ENCODE data around the gene IQGAP2.
A peak's percentile ranks its signal among the peaks of the same experiment; 100 is the strongest.

The IQGAP2 gene

DNA sequence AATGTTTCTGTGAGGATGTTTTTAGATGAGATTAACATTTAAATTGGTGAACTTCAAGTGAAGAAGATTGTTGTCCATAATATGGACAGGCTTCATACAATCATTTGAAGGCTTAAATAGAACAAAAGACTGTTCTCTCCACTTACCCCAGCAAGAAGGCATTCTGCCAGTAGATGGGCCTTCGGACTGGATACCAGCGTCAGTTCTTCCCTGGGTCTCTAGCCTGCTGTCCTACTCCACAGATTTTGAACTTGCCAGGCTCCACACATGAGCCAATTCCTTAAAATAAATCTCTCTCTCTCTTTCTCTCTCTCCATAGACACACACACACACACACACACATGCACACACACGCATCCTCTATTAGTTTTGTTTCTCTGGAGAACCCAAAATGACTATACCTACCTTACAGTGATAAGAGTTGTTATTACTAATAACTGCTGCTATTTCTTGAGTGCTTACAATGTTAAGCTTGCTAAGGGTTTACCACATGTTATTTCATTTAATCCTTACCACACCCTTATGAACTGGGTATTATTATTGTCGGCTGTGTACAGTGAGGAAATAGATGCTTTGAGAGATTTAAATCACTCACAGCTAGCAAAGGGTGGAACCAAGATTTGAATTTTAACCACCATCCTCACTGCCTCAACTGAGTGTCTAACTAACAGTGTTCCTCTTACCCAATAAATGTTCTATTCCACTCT is 19.8 kb upstream of the IQGAP2 start:
- no peak for DNase-seq (ENCODE audit: low read depth in 3 of 3)

DNA sequence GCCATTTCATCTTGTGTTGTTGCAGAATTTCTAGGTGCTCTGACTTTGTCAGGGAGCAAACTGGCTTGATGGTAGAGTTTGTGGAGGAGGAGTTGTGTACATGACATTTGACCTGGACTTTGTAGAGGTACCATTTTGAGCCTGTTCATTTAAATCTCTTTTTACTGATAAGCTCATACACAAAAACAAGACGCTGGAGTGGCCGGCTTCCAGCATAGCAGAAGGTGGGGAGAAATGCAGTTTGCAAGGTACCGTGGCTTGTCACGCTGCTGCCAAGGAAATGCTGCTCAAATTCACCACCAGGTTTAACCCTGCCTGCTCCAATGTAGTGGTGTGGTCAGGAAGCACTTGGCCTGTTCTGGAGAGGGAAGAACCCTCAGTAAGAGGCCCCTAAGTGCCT is 18.9 kb upstream of the IQGAP2 start:
- no peak for DNase-seq (ENCODE audit: low read depth in 3 of 3)

DNA sequence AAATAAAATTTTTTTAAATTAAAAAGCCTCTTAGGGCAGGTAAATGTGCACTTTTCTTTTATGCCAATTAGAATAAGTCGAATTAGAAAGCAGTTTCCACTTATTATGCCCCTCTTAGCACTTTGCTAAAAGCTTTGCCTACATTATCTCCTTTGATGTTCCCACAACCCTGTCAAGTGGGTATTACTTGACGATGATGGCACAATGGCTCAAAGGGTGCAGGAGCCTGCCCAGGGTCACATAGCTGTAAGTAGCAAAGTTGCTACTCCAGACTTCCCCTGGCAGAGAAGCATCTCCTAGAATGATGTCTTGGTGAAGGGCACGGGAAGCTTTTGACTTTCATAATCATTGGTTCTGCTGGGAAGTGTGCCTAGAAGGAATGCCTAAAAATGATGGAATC is 18.4 kb upstream of the IQGAP2 start:
- DNase-seq (ENCODE audit: low read depth in 3 of 3): no peak

DNA sequence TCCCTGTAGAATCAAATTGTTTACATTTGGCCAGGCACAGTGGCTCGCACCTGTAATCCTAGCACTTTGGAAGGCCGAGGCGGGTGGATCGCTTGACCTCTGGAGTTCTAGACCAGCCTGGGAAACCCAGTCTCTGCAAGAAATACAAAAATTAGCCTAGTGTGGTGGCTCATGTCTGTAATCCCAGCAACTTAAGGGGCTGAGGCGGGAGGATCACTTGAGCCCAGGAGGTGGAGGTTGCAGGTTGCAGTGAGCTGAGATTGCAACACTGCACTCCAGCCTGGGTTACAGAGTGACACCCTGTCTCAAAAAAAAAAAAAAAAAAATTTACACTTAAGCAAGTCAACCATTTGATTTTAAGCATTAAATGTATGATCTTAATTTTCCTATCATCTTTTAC is 17.5 kb upstream of the IQGAP2 start:
- no peak for DNase-seq (ENCODE audit: low read depth in 3 of 3)

DNA sequence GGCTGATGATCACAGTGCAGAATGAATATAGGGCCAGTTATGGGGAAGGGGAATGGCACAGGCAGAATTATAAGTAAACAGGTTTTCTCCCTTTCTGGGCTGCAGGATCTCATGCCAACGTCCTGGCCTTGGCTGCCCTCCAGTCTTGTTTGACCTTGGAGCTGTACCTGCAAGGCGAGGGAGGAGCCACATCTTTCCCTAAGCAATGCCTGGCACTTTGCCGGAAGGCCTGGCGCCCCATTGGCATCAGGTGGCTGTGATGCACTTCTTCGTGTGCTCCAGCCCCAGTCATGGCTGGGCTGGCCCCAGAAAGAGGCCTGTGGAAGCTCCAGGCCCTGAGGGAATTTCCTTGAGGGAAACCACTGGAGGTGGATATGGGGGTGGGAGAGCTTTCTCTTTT is 16.7 kb upstream of the IQGAP2 start:
- DNase-seq (ENCODE audit: low read depth in 3 of 3): no peak

DNA sequence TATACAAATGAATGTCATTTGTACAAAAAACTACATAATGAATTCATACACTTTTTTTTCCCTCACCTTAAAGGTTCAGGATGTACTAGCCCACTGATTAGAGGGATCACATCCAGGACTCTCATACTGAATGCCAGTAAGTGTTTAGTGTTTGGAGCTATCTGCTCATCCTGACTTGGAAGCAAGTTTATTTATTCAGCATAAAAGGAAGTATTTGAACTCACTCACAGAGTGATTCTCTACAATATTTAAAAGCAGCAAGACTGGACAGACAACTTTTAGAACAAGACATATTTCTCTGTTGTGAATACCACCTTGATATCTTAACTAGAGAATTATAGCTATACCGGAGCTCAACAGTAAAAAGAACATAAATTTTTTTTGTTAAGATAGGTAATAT is 14.8 kb upstream of the IQGAP2 start:
- no peak for DNase-seq (ENCODE audit: low read depth in 3 of 3)

DNA sequence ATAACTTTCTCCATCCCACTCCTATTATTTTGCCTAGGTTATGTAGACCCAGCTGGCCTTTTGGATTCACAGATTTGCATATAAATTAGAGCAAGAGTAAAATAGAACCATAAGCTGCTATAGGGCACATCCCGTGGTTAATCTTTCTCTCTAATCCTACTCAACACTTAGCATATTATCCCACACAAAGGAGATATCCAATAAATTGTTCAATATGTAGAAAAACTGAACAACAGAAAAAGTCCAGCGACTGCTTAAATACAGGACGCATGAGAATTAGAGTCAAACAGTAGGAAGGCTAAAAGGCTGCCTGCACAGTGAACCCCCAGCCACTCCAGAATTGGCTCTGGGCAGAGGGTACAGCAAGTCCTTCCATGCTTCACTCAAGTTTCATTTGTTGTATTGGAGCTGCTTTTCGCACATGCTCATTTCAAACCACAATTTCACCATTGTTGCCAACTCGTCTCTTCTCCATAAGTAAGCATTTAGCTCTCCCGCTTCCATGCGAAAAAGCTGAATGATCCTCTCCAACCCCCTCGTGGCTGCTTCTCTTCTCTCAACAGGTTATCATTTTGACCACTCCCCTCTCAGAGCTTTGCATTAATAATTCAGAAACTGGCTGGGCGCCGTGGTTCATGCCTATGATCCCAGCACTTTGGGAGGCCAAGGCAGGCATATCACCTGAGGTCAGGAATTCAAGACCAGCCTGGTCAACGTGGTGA is 14.1 kb upstream of the IQGAP2 start:
- DNase-seq (ENCODE audit: low read depth in 3 of 3): no peak

DNA sequence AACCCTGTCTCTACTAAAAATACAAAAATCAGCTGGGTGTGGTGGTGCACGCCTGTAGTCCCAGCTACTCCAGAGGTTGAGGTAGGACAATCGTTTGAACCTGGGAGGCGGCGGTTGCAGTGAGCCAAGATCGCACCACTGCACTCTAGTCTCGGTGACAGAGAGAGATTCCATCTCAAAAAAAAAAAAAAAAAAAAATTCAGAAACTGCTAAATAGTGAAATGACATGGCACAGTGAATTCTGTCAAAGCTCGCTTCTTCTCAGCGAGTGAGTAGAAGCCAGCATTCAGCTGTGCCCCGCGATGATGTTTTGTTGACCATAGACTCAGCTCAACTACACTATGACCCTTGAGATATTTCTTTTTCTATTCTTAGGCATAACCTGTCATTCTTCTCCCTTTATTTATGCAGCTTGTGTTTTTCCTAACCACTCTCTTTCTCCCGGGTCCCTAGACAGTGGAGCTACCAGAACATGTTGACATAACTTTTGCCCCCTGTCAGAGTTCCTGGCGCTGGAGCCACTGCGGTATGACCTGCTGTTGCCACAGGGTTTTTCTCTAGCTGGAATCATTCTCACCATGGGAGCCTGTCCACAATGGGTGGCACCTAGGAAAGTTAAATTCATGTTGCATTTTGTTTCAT is 13.5 kb upstream of the IQGAP2 start:
- DNase-seq (ENCODE audit: low read depth in 3 of 3): no peak

DNA sequence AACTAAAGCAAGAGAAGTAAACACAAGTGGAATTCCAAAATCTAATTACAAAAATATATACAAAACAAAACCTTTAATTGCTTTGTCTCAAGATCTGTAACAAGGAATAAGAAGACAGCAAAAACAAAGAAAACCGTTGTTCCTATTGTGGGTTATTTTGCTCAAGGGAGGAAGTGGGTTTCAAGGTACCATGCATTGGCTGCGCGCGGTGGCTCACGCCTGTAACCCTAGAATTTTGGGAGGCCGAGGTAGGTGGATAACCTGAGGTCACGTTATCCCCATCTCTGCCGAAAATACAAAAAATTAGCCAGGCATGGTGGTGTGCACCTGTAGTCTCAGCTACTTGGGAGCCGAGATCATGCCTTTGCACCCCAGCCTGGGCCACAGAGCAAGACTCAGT is 12.1 kb upstream of the IQGAP2 start:
- no peak for DNase-seq (ENCODE audit: low read depth in 3 of 3)

DNA sequence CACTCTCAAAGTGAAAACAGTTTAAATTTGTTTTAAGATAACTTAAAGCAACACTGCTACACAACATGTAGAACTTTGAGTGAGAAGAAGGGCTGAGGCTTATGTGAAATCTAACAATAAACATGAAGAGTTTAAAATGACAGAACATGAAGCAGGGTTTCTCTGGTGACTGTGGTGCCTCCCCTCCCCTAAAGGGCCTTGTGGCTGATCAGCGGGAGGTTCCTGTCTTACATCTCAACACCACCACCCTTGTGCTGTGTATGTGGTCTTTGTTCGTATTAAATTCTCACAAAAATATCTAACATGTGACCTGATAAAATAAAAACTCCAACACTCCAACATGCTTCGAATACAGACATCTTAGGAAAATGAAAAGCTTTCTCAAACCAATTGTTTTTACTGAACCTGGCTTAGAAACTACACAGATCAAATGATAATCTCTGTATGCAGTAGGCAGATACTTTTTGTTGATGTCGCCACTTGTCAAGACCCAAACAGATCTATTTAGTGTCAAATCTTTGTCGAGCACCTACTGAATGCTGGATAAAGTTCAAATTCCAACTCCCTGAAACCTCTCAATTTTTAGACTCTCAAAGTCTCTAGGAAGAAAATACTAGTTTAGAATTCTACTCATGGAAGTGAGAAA is 9.9 kb upstream of the IQGAP2 start:
- DNase-seq (ENCODE audit: low read depth in 3 of 3): no peak

DNA sequence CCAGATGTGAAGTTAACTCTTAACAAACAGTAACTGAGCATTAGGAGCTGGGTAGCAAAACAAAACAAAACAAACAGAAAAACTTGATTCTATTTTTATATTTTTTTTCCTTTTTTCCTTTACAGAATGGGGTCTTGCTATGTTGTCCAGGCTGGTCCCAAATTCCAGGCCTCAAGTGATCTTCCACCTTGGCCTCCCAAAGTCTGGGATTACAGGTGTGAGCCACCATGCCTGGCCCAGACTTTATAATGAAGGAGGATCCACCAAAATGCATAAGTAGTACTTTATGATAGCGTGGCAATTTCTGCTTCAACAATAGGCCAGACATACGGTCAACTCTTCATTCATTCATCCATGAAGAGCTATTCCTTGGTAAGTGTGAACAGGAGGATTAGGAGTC is 5.9 kb upstream of the IQGAP2 start:
- no peak for DNase-seq (ENCODE audit: low read depth in 3 of 3)

DNA sequence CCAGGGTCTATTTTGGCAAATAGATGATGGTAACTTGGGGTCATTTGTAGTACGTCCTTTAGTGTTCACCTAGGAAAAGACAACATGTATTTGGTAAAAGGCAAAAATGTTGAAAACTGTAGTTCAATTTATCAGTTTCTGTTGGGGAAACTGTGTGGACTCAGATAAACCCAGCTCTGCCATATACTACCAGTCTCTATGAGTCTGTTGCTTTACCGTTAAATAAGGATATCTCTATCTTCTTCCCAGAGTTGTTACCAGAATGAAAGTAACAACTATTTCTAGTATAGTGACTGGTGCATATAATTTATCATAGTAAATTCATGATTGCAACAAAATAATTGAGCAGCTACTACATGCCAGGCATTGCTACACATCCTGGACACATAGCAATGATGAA is 3.8 kb upstream of the IQGAP2 start:
- DNase-seq (ENCODE audit: low read depth in 3 of 3): no peak

DNA sequence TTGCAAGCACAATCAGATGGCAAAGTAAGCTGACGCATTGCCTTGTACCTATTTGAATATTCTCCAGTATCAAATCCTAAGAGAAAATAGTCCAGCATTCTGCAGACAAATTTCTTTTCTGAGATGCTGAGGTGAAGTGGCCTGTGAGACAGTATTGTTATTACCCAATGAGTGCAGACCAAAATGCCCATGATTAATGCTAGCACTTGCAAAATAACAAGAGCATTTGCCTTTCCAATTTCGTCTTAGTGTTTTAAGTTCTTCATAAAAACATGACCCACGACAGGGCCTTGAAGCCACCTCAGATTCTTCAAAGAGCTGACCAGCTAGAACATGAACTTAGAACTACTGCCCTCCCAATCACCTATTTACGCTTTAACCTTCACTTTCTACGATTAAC is 2.6 kb upstream of the IQGAP2 start:
- no peak for DNase-seq (ENCODE audit: low read depth in 3 of 3)

DNA sequence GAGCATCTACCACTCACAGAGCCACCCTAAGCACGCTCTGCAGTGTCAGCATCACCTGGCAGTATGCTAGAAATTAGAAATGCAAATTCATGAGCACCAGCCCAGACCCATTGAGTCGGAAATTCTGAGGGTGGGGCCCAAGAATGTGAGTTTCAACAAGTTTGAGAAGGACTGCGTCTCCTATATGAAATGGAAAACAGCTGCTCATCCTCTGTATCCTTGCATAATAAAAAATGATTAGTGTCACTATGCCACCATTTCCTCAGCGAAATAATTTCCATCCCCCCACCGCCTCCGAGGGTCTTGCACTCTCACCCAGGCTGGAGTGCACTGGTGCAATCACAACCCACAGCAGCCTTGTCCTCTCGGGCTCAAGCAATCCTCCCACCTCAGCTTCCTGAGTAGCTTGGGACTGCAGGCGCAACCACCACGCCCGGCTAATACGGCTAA is 1.3 kb upstream of the IQGAP2 start:
- DNase-seq (ENCODE audit: low read depth in 3 of 3): peak in 2 of 3 experiments; percentile 6 to 8

DNA sequence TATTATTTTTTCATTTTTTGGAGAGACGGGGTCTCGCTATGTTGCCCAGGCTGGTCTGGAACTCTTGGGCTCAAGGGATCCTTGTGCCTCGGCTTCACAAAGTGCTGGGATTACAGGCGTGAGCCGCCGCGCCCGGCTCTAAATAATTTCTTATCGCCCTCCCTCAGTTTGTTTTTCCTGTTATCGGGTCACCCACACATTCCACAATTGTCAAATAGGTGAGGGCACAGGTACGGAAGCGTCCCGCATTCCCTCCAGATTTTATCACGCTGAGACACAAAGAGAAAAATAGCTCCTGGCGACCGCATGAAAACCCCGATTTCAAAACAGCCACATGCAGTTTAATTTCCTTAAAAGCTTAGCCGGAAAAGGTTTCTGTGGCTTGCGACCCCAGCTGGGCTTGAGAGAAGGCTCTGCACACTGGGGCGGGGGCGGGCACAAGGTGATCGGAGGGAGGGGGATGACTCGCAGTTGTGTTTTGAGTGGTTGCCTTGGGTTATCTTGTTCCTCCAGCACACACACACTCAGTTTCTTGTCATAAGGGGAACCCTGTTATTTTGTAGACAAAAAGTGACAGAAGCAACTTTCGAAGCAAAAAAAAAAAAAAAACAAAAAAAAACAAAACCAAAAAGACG is 717 bp upstream of the IQGAP2 start:
- peak; percentile 50 to 60 (median 52) for DNase-seq (ENCODE audit: low read depth in 3 of 3)

DNA sequence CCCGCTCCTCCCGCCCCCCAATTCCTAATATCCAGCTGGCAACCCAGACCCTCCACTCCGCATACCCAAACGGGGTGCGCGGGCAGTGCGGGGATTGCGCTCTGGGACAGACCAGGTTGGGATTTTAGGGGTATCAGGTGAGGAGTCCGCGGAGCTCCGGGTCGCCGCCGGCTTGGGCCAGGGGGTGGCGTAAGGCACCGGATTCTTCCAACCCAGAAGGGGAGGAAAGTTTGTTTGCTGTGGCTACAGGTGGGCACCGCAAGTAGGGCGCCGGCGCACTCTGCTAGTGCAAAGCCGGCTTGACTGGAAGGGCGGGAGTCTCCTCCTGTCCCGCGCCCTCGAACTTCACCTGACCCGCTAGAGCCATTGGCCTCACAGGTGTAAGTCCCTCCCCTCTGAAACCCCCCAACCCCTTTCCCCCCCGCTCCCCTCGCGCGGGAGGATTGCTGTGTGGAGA is 709 bp downstream of the IQGAP2 start:
- DNase-seq (ENCODE audit: low read depth in 3 of 3): peak in 2 of 3 experiments; percentile 26 to 27

DNA sequence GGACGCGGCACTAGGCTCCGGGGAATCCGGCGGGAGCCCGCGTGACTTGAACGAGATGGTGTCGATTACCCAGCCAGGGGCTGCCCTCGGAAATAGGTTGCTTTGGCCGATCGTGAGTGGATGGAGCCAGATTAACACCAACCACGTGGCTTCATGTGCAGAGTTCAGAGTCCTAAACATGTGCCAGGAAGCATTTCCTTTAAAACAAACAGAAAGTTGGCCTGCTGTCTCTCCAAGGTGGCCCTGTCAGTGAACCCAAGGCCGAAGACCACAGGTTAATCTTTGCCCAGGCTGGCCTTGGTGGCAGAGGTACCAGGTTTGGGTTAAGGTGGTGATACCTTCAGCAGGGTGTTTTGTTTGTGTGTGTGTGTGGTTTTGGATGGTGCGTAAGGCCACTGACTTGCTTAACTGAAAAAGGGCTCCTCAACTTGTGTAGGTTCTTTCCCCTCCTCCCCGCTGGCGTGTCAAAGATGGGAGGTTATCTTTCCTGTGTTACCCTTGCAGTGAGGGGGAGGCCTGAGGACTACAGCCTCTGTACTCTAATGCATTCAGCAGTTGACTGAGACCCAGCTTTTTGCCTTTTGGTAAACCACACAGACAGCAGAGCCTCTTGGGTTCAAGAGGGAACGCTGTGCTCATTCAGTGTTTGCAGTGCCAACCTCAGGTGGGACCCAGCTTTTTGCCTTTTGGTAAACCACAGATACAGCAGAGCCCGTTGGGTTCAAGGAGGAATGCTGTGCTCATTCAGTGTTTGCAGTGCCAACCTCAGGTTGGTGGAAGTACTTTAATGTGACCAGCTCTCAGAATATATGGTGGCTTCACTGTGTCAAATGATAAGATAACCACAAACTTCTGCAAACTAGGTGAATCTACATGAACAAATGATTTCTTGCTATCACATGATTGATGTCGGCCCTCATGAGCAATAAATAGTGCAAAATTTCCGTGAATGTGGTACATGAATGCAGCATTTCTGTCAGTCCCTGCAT is 1.4 kb downstream of the IQGAP2 start:
- peak; percentile 24 to 53 (median 43) for DNase-seq (ENCODE audit: low read depth in 3 of 3)

DNA sequence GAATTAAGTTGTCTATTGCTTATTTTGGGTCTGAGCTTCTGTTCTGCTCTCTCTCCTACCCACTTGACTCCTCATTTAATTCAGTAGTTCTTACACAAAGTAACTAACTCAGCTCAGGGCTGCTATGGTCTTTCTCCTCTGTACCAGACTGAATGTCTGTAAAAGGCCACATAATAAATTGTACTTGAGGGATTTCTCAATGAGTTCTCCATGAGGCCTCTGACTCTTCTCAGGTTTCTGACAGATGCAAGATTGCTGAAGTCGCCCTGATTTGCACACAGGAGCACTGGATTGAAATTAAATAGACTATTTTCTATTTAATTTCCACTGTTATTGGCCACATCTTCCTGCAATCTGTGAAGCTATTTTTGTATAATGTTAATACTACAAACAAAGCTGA is 2.9 kb downstream of the IQGAP2 start:
- no peak for DNase-seq (ENCODE audit: low read depth in 3 of 3)

DNA sequence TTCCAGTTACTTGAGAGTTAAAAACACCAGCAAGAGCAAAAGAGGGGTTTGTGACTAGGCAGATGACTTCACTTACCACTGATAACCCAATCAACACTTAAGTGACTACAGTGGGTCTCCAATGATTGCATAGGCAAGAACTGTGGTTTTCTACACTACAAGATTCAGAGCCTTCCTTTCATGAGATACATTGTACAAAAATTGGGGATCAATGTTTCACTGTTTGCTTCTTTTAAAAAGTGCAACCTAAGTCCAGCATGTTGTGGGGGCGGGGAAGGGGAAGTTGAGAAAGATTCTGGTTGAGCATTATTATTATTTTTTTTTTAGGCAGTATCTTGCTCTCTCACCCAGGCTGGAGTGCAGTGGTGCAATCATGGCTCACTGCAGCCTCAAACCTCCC is 3.6 kb downstream of the IQGAP2 start:
- DNase-seq (ENCODE audit: low read depth in 3 of 3): no peak

DNA sequence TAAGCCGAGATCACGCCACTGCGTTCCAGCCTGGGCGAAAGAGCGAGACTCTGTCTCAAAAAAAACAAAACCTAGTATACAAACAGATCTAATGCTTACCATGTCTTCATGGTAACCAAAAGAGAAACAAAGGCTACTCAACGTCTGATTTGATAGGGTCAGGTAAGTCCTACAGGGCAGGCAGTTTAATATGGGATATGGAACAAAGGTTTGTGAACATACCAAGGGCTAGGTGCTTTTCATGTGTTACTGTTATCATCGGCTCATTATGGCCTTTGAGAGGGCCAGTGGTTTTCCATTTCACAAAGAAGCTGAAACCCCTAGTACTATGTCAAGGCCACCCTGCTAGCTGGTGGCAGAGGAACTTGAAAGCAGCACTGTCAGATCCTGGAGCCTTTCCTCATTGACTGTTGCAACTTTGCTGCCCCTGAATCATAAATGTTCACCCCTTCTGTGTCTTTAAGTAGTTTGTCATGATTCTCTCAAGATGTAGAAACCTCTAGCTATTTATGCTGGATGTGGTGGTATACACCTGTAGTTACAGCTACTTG is 5.1 kb downstream of the IQGAP2 start:
- DNase-seq (ENCODE audit: low read depth in 3 of 3): no peak

Data from stimulated activated CD4-positive, alpha-beta T cell treated with anti-CD3 and anti-CD28 coated beads, TNF-alpha, amount 100 ng/mL, for 4 hours (primary cell).